Ovary (tissue), 9 donors: ENCODE data around the gene DRC7. TPM values are rescaled to one million over a fixed set of nuclear protein-coding genes. Genes with fewer than 3 reads are reported as not detected.

ENCODE experiments used
- DNase-seq, 5 donors: peaks; one replicate each; pipeline ENCODE4 v3.0.0-alpha.2; 2019 to 2020
- H3K27ac ChIP-seq, 2 donors: fragments of 200-600 bp; one replicate each; pipeline versions ENCODE4 v1.5.1 to v1.8.0; 2019 to 2022
- H3K27me3 ChIP-seq: fragments of 200-600 bp; one replicate; pipeline ENCODE4 v1.8.0; 2022
- H3K36me3 ChIP-seq: fragments of 200-600 bp; sonication (generic); one replicate; pipeline ENCODE4 v1.5.1; 2019
- H3K4me1 ChIP-seq: one replicate; pipeline ENCODE4 v1.8.1; 2013; ENCODE audit warnings: mild to moderate bottlenecking, moderate library complexity; ENCODE audit not compliant: insufficient read depth
- H3K4me3 ChIP-seq: fragments of 200-600 bp; sonication (generic); one replicate; pipeline ENCODE4 v1.5.1; 2017
- H3K9me3 ChIP-seq, 2 donors: fragments of 200-600 bp in 1 of 2; sonication (generic) in 1 of 2; one replicate each; pipeline versions ENCODE4 v1.5.1 to v1.8.1; 2013 to 2019; ENCODE audit warnings: mild to moderate bottlenecking in 1 of 2, moderate library complexity in 1 of 2
- EP300 ChIP-seq: sonication (generic); formaldehyde crosslinking; IDR thresholded peaks from one replicate; pipeline ENCODE4 v1.6.1; 2017; ENCODE audit warnings: antibody characterized with exemption
- POLR2A ChIP-seq: fragments of 450-650 bp; IDR thresholded peaks from one replicate; pipeline ENCODE4 v1.6.1; 2017; ENCODE audit warnings: antibody characterized with exemption, mild to moderate bottlenecking, moderate library complexity
- WGBS, 3 donors: extraction: QIAGEN DNeasy Blood & Tissue Kit in 1 of 3; methylation state at CpG; one replicate each; pipeline versions ENCODE4 v1.1.5 to v1.1.7; 2013 to 2017; 5-methylcytosine and 5-hydroxymethylcytosine counted together
- intact Hi-C, 4 donors: fragments of 100-400 bp; cut with DNase I; formaldehyde crosslinking; loops; one replicate each; pipeline versions ENCODE4 v1.11.0 to v1.15.1; 2022 to 2023
- polyA plus RNA-seq, 2 donors: library from polyadenylated mRNA; stranded (reverse); fragments of 200-250 nt in 1 of 2; fragments of 350-450 nt in 1 of 2; fragmentation: Illumina TruSeq in 1 of 2; extraction: RNeasy Lipid Tissue Mini Kit (QIAGEN cat#74804) in 1 of 2; gene quantifications; one replicate each; pipeline ENCODE4 v1.2.3, GENCODE V29; 2013 to 2014
- total RNA-seq, 7 donors: library from RNA; depleted of rRNA in 2 of 7; stranded (reverse); fragments of >200 nt in 2 of 7; fragmentation: NEBNext Ultra II Directional in 3 of 7; extraction: Animal tissue kit (Norgen Biotek cat#: 25700) in 3 of 7; gene quantifications; one replicate each; pipeline versions ENCODE4 v1.1.0 to v1.2.4, GENCODE V29; 2016 to 2023
- TF ChIP-seq, protein P1 (sequence below), 3 donors: fragments of 450-650 bp in 2 of 3; fragments of 200-600 bp in 1 of 3; IDR thresholded peaks; one replicate each; pipeline versions ENCODE4 v1.5.1 to v1.8.0; 2016 to 2022; ENCODE audit warnings: antibody characterized with exemption in 3 of 3, mild to moderate bottlenecking in 1 of 3
- donor health status: DM: no; HTN: no; CAD: no; lungs with moderate emphysema.
- donor health status: DM: no; HTN: no; CAD: no.
- donor health status: Bipolar disorder and iron deficiency.
- donor health status: DM: yes; HTN: yes; CAD: no.
- donor health status: DM: no; HTN: no; CAD: no.
- donor health status: DM: yes; HTN: yes; CAD: no.

The DRC7 gene
- total and polyA plus RNA-seq, 9 donors, result 0.07 to 12.5 (median 0.67) TPM; not detected in 3

DNA sequence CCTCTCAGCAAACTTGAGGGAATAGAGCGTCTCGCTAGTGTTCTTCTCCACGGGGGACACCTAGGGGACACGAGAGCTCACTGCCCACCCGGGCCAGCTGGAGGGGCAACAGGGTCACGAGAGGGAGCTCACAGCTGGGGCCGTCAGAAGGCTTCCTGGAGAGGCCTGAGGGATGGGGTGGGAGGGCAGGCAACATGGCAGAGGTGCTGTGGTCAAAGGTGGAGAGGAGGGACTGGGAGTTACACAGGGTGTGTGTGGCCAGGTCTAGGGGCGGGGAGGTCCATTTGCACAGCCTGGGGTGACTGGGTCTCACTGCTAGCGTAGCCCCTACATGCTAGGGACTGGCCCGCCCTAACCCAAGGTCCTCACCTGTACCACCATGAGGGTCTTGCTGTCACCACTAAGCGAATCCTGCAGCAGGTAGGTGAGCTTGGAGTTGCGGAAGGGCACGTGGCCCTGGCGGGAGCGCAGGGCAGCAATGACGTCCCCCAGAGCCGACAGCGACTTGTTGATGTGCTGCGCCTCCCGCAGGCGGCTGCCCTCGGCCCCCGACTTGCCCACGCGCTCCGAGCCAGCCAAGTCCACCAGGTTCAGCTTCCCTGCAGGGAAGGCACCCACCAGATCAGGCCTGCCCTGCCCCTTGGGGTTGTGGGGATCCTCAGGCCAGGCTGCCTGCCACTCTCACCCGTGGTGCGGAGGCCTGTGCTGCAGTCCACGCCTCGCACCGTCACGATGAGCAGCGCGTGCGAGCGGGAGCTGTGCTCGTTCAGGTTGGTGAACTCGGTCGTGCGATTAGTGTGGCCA, 66.0 kb downstream of the DRC7 start:
- Histone ChIP-seq H3K36me3 (no peaks in the 10 kb centered on the region), H3K27me3 (no peaks in the 10 kb centered on the region), H3K9me3 (no peaks in the 10 kb centered on the region), H3K4me3 (no peak overlapping the region), H3K4me1 (no peaks in the 10 kb centered on the region), H3K27ac (no peak overlapping the region)
- intact Hi-C loops, result no loop called here
- DNase-seq, result no peak
- WGBS, 3 donors, result 82 to 88% (median 84%) methylated on average over 34 to 40 of the region's 40 CpGs
- TF ChIP-seq POLR2A, result no peak
- TF ChIP-seq, protein P1, sequence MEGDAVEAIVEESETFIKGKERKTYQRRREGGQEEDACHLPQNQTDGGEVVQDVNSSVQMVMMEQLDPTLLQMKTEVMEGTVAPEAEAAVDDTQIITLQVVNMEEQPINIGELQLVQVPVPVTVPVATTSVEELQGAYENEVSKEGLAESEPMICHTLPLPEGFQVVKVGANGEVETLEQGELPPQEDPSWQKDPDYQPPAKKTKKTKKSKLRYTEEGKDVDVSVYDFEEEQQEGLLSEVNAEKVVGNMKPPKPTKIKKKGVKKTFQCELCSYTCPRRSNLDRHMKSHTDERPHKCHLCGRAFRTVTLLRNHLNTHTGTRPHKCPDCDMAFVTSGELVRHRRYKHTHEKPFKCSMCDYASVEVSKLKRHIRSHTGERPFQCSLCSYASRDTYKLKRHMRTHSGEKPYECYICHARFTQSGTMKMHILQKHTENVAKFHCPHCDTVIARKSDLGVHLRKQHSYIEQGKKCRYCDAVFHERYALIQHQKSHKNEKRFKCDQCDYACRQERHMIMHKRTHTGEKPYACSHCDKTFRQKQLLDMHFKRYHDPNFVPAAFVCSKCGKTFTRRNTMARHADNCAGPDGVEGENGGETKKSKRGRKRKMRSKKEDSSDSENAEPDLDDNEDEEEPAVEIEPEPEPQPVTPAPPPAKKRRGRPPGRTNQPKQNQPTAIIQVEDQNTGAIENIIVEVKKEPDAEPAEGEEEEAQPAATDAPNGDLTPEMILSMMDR (IDR thresholded peaks at IDR 0.05), result no peak
- no peak for TF ChIP-seq EP300

DNA sequence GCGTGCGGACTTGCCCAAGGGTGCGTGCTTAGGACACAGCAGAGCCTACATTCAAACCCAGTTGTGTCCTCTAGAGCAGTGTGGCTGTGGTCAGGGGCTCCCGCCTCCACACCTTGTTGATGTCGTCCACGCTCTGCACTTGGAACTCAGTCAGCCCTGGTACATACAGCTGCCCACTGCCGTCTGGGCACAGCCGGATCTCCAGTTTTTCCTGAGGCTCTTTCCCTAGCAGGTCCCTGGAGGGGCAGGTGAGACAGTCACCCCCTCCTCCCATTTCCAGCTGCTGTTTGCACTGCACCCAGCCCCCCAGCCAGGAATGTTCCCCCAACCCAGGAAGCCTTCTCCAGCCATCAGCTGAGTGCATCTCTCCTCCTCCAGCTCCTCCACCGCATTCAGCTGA, 66.7 kb downstream of the DRC7 start:
- no peaks in the 10 kb centered on the region for H3K9me3 ChIP-seq
- DNase-seq, result no peak
- H3K36me3 ChIP-seq, result no peaks in the 10 kb centered on the region
- intact Hi-C loops, result no loop called here
- WGBS, 3 donors, result 72 to 81% (median 79%) methylated on average over 9 of the region's 9 CpGs
- H3K4me1 ChIP-seq, result no peaks in the 10 kb centered on the region
- TF ChIP-seq POLR2A, result no peak
- TF ChIP-seq, protein P1 (IDR thresholded peaks at IDR 0.05), result no peak
- H3K4me3 ChIP-seq, result no peak overlapping the region
- H3K27ac ChIP-seq, result no peak overlapping the region
- H3K27me3 ChIP-seq, result no peaks in the 10 kb centered on the region

DNA sequence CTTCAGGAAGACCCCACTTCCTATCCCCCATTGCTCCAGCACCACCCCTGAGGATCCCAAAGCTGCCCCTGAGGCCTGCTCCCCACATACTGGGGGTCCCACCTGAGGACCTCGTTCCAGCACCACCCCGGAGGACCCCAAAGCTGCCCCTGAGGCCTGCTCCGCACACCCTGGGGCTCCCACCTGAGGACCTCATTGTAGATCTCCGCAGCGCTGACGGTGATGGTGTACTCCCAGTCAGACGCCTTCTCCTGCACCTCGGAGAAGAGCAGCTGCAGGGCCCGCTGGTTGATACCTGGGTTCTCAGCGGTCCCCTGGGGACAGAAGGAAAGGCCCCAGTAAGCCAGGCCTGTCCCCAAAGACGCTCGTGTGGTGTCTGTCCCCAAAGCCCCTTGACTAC, 67.4 kb downstream of the DRC7 start:
- WGBS, 3 donors, result 90 to 93% (median 93%) methylated on average over 12 of the region's 12 CpGs
- Histone ChIP-seq H3K27me3 (no peaks in the 10 kb centered on the region), H3K4me3 (no peak overlapping the region), H3K27ac (no peak overlapping the region), H3K36me3 (no peaks in the 10 kb centered on the region), H3K9me3 (no peaks in the 10 kb centered on the region), H3K4me1 (no peaks in the 10 kb centered on the region)
- TF ChIP-seq, protein P1 (IDR thresholded peaks at IDR 0.05), result no peak
- no peak for TF ChIP-seq POLR2A
- no peak for TF ChIP-seq EP300
- intact Hi-C loops, result no loop called here
- DNase-seq, result no peak

DNA sequence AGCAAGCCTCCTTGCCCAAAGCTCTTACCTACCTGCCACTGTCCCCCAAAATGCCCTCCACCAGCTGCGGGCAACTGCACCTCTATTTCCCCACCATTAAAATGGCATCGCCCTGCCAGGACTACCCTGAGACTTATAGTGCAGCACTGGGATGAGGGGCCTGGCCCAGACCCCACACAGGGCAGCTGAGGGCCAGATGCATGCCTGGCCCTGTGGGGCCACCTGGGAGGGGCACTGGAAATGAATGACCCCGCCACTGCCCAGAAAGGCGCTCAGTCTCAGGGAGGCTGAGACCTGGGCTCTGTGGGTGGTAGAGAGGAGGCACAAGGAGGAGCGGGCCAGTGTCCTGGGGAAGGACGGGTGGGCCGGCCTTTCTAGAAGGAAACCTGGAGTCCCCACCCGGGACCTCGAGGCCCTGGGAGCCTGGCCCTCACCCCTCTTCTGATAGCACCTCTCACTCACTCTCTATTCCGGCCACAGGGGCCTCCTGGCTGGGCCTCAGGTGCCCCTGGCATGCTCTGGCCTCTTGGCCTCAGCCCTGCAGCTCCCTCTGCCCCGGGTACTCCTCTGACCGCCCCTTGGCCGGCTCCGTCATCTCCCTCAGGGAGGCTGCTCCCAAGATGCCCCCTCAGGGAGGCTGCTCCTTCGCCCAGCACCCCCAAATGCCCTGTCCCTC, 67.9 kb downstream of the DRC7 start:
- Histone ChIP-seq H3K27ac (no peak overlapping the region), H3K9me3 (no peaks in the 10 kb centered on the region), H3K4me1 (no peaks in the 10 kb centered on the region), H3K36me3 (no peaks in the 10 kb centered on the region), H3K4me3 (no peak overlapping the region), H3K27me3 (no peaks in the 10 kb centered on the region)
- WGBS, 3 donors, result 75 to 83% (median 77%) methylated on average over 15 of the region's 15 CpGs
- no peak for TF ChIP-seq EP300
- intact Hi-C loops, result no loop called here
- DNase-seq, result no peak
